AG08395 (cell line): ENCODE measurements around the gene OR1E1.
"Not testable (repeated sequence)": the region's sequence is repeated elsewhere in the genome, so short reads cannot be mapped to it uniquely, and the experiment has no call there.

Experiments used
- DNase-seq: peaks from one replicate; pipeline ENCODE4 v3.0.0; 2012; ENCODE audit warnings: mixed read lengths, low spot score

Gene OR1E1

GRCh38 chr17:3398310-3398709, at the start of gene OR1E1:
Gene OR1E1, minus strand, starts transcription at chr17:3398410. Its CDS starts 0 bp downstream, at chr17:3398410.
- DNase-seq = no peak

- no peak for DNase-seq
These were observed 49.4 kb upstream of the OR1E1 start for GRCh38 chr17:3447625-3448024.

- DNase-seq = no peak
These were observed 42.2 kb upstream of the OR1E1 start for GRCh38 chr17:3440451-3440850.

GRCh38 chr17:3438368-3438767, 40.2 kb upstream of the OR1E1 start:
- DNase-seq = no peak

- no peak for DNase-seq
These were observed 35.5 kb upstream of the OR1E1 start, which contains the start of gene OR1E2 for GRCh38 chr17:3433741-3434140. Gene OR1E2, minus strand, starts transcription at chr17:3433841. Its CDS starts 0 bp downstream, at chr17:3433841.

GRCh38 chr17:3433215-3433614, 35.0 kb upstream of the OR1E1 start:
- not testable (repeated sequence) for DNase-seq

- no peak for DNase-seq
These were observed 20.0 kb upstream of the OR1E1 start for GRCh38 chr17:3418222-3418621.

- no peak for DNase-seq
These were observed 17.4 kb upstream of the OR1E1 start for GRCh38 chr17:3415610-3416009.

- not testable (repeated sequence) for DNase-seq
These were observed 14.0 kb upstream of the OR1E1 start for GRCh38 chr17:3412216-3412615.

GRCh38 chr17:3411070-3411469, 12.9 kb upstream of the OR1E1 start, which contains the start of gene OR3A3:
Gene OR3A3, plus strand, starts transcription at chr17:3411370.
- no peak for DNase-seq

- not testable (repeated sequence) for DNase-seq
These were observed 5.6 kb upstream of the OR1E1 start for GRCh38 chr17:3403856-3404255.

- DNase-seq = no peak
These were observed 3.6 kb upstream of the OR1E1 start for GRCh38 chr17:3401786-3402185.

- no peak for DNase-seq
These were observed 1.8 kb upstream of the OR1E1 start for GRCh38 chr17:3400055-3400454.

GRCh38 chr17:3397801-3398200, 409 bp downstream of the OR1E1 start:
- not testable (repeated sequence) for DNase-seq

GRCh38 chr17:3389791-3390190, 8.4 kb downstream of the OR1E1 start:
- DNase-seq = no peak

GRCh38 chr17:3385869-3386816, 12.1 kb downstream of the OR1E1 start, which contains the start of gene OR3A2:
Gene OR3A2, minus strand, starts transcription at chr17:3386308.
- DNase-seq = no peak

- no peak for DNase-seq
These were observed 16.3 kb downstream of the OR1E1 start for GRCh38 chr17:3381957-3382356.

GRCh38 chr17:3378321-3378720, 19.9 kb downstream of the OR1E1 start:
- no peak for DNase-seq

GRCh38 chr17:3371167-3371566, 27.0 kb downstream of the OR1E1 start:
- not testable (repeated sequence) for DNase-seq
